Activated CD8-positive, alpha-beta memory T cell treated with anti-CD3 and anti-CD28 coated beads for 1 hour (primary cell): Measurements from ENCODE around the gene OLFM2.
"Not testable (repeated sequence)": the region's sequence is repeated elsewhere in the genome, so short reads cannot be mapped to it uniquely, and the experiment has no call there.

Source experiments
- DNase-seq, 2 donors: peaks; one replicate each; pipeline ENCODE4 v3.0.0-alpha.2; 2020; ENCODE audit warnings: low read depth in 1 of 2; ENCODE audit errors: extremely low read depth in 1 of 2

Gene OLFM2

DNA sequence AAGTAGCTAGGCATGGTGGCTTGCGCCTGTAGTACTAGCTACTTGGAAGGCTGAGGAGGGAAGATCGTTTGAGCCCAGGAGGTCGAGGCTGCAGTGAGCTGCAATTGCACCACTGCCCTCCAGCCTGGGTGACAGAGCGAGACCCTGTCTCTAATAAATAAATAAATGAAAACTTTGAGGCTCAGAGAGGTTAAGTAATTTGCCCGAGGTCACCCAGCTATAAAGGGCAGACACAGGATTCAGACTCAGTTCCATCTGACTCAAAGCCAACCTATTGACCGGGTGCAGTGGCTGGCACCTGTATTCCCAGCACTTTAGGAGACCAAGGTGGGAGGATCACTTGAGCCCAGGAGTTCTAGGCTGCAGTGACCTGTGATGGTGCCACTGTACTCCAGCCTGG lies 7.4 kb upstream of the OLFM2 start:
- DNase-seq = no peak

DNA sequence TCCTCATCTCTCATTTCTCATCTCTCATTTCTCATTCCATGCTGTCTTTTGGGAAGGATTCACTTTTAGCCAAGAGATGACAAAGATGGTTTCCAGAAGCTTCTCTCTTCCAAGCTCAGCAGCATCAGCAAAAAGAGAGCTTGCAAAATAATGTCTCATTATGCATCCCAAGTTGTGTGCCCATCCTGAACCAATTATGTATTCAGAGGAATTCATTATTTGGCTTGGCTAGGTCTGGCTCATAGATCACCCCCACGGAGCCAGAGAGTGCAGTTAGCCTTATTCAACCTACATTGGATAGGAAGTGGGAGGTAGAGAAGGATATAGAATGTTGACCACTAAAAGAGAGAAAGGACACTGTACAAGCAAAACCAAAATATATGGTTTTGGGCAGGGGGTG lies 5.4 kb upstream of the OLFM2 start:
- no peak for DNase-seq

DNA sequence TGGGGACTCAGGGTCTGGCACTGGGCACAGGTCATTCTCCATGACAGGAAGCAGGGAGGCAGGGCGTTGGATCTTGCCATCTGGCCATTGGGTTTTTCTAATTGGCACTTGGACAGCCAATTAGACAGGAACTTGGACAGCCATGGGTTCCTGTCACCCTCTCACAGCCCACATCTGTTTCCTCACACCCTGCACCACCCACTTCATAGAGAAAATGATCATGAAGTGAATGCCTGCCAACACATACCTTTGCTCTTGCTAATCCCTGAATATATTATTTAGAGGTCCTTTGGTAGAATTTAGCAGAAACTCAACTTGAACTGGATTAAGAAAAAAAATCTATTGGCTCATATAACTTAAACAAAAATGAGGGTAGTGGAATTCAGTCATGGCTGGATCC lies 4.9 kb upstream of the OLFM2 start:
- no peak for DNase-seq

DNA sequence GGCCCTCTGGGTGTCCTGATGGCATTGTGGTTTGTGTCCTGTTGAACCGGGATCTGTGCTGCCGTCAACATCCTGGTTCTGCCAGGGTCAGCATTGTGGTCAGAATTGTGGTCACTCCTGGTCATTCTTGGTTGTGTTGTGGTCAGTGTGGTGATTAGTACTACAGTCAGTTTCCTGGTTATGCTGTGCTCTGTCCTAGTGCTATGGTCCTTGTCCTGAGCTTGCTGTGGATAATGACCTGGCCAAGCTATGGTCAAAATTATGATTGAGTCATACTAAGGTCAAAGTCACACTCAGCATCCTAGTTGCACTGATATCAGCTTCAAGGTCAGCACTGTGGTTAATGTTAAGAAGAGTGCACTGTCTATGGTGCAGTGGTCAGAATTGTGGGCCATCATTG lies 4.5 kb upstream of the OLFM2 start:
- DNase-seq = no peak

DNA sequence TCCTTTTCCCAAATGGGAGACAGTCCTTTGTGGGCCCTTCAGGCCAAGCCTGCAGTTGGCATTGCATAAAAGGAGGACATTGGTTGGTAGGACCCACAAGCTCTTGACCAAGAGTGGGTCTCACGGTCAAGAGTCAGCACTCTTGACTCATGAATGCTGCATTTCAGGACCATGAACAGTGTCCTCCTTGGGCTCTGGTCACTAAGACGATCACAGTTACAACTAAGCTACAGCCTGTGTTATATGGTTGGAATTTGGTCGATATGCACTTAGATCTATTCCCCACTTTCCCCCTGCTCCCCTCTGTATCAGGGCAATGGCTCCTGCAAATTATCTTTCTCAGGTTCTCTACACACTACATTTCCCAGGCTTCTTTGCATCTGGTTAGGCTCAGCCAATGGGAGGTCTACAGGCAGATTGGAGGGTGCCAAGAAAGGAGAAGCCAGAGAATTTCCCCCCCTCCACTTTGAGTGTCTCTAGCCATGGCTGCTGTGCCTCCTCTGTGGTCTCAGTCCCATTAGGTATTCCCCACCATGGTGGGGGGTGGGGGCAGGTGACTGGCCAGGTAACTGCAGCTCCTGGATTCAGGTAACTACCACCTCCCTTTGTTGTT lies 3.1 kb upstream of the OLFM2 start:
- no peak for DNase-seq

DNA sequence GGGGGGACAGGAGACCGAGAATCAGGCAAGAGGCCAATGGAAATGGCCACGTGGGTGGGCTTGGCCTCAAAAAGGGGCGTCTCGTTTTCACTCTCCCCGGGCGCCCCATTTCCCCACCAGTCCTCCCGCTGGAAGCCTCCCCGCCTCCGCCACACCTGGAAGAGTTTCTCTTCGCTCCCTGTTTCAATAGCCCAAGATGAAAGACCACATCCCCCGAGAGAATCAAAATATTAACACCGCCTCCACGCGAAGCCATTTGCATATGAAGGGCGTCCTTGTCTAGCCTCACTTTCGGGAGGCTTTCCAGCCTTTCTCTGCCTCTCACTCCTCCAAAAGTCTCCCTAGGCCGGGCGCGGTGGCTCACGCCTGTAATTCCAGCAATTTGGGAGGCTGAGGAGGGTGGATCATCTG lies 691 bp upstream of the OLFM2 start:
- no peak for DNase-seq

DNA sequence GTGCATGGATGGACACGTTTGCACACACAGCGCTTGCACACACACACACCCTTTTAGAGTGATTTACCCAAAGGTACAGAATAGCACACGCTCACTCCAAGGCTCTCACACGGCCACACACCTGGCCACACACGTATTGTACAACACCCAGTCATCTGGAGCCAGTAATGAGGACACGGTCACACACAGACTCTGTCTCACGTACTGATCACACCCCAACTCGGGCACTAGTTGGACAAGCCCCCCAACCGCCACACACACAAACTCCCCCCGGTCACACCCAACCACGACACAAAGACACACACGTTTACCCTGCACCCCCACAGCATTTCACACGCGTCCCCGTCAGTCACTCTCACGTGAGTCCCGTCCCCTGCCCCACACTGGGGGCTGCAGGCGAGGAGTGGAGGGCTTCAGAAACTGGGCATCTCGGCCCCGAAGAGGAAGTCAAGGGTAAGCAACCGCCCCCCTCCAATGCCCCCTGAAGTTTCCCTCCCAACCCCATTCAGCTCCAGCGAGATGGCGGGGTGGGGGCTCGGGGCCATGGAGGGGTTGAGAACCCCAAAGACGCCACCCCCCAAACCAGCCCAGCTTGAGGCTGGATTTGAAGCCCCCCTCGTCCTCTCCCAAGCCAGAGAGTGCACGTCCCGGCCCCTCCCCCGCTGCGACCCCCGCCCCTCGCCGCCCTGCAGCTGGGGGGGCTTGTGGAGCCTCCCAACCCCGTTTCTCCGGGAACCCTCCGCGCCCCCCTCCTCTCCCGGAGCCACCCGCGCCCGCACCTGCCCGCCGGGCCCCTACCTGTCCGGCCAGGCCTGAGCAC lies 599 bp downstream of the OLFM2 start:
- no peak for DNase-seq

DNA sequence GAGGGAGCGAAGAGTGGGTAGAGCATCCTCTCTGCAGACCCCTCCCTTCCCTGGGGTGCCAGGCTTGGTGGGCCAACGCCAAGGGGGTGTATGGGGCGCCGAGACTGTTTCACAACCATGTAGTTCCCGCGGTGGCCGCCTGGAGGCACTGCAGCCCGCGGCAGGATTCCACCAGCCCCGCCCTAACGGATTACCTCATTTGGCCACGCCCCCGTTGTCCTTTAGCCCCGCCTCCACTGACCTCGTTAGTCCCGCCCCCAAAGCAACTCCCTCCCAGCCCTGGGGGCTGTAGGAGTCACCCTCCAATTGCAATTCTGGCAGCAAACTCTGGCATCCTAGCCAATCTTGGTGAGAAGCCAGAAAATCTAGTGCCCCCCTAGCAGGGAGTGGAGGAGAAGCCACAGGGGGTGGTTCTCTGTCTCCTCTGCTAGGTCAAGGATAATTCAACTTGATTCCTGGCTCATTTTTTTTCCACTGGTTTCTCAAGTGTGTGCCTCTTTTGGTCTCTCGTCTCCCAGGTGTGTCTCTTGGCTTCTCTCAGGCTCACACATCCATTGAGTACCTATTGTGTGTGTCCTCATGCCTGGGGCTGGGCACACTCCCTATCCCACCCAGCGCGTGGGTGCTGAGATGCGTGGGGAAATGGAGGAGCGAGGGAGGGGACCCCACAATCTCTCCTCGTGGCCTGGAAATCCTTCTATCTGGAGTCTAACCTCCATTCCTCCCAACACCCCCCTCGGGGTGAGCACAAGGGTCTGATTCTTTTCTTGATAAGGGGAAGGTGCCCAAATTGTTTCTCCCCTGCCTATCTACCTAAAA lies 2.0 kb downstream of the OLFM2 start:
- peak; percentile 63 to 75 for DNase-seq

DNA sequence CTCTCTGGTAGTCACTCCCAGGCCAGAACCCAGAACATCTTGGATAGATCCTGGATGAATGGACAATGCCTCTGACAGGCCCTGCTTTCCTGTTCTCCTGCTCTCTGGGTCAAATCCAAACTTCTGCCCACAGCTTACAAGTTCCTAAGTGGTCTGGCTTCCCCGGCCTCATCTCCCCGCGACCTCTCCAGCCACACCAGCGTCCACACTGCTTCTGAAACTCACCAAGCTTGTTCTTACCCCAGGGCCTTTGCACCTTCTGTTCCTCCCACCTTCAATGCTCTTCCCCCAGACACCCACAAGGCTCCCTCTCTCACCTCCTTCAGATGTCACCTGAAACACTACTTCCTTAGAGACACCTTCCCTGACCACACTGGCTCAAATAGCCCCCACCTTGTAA lies 3.5 kb downstream of the OLFM2 start:
- DNase-seq = no peak

DNA sequence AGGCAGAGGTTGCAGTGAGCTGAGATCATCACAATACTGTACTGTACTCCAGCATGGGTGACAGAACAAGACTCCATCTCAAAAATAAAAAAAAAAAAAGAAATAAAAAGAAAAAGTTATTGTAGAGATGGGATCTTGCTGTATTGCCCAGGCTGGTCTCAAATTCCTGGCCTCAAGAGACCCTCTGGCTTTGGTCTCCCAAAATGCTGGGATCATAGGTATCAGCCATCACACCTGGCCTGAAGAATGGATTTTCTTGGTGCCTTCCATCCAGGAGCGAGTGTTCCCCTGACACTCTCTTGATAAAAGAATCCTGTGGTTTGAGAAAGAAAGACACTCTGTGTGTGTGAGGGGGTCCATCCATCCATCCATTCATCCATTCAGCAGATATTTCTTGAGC lies 4.7 kb downstream of the OLFM2 start:
- DNase-seq = no peak

DNA sequence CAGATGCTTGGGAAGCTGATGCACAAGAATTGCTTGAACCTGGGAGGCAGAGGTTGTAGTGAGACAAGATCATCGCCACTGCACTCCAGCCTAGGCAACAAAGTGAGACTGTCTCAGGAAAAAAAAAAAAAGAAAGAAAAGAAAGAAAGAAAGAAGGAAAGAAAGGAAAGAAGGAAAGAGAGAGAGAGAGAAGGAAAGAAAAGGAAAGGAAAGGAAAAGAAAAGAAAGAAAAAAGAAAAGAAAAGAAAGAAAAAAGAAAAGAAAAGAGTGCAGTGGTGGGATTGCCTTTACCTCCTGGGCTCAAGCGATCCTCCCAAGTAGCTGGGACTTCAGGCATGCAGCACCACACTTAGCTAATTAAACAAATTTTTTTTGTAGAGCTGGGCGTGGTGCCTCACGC lies 12.9 kb downstream of the OLFM2 start:
- no peak for DNase-seq

DNA sequence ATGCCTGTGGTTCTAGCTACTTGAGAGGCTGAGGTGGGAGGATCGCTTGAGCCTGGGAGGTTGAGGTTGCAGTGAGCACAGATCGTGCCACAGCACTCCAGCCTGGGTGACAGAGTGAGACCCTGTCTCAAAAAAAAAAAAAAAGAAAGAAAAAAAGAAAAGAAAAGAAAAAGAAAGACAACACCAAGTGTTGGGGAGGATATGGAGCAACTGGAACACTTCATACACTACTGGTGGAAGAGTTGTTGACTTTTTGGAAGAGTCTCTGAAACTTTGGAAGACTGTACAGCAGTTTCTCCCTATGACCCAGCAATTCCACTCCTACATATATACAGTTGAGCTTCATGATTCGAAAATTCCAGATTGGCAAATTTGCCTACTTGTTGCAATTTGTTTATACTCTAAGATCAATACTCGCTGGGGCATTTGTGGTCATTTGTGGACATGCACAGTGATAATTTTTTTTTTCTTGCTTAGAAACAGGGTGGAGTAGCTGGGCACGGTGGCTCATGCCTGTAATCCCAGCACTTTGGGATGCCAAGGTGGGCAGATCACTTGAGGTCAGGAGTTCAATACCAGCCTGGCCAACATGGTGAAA lies 13.4 kb downstream of the OLFM2 start:
- DNase-seq = not testable (repeated sequence)

DNA sequence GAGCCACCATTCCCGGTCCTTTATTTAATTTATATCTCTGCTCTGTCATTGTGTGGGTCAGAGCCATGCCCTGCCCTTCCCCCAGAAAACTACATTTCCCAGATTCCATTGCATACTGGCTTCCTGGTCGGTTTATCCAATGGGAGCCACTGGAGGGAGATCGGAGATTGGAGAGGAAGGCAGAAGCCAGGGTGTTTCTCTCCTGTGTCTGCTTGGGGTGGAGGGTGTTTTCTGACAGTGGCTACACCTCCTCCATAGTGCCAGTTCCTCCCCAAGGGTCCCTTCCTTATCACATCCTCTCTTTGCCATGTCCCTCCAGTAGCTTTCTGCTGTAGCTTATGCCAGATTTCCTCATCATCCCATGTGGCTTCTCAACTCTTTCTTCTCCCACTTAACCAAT lies 19.0 kb downstream of the OLFM2 start:
- no peak for DNase-seq

DNA sequence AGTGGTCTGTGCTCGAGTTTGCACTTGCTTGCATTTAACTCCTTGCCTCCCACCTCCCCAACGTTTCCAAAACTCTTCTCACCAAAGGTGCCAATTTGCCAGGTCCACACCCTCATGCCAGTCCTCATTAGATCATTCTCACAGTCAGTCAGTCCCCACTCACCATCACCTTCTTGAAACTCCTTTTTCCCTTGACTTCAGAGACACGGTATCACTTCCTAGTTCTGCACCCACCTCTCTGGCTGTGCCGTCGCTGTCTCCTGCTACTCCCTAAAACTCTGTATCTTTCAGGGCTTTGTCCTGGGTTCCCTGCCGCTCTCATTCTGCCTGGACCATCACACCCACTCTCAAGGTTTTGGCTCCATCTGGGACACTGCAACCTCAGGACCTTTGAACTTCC lies 19.6 kb downstream of the OLFM2 start:
- DNase-seq = no peak

DNA sequence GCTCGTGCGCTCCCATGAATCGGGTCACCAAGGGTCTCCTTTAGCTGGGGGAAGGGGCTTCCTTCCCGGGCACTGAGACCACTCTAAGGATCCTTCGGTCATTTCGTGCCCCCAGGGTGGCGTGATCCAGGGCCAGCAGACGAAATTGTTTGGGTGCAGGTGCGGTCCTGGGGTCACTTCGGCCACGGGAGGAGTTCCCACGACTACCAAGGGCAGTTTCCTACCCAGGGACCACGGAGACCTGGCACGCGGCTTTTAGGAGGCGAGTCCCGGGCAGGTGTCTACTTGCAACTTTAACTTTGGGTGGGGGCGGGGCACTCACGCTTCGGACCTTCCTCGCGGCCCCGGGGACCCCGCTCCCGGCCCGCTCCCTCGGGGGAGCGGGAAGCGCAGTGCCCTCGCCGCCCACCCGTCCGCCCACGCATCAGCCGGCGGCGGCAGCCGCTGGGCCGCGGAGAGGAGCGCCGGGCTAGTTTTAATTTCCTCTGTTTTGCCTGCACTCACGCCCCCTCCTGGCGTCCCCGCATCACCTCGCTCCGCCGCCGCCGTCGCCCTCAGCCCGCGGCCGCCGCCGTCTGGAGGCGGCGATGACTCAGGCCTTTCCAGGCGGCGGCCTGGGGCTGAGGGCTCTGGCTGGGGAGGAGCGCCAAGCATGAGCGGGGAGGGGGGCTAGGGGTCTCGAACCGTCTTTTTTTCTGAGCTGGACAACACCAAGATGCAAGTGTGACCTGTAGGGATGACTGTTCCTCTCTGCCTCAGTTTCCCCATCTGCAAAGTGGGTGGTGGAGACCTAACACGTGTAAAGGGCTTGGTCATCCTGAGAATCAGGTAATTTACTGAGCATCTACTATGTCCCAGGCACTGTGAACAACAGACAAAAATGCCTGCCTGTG lies 21.8 kb downstream of the OLFM2 start:
- peak; percentile 56 to 74 for DNase-seq

DNA sequence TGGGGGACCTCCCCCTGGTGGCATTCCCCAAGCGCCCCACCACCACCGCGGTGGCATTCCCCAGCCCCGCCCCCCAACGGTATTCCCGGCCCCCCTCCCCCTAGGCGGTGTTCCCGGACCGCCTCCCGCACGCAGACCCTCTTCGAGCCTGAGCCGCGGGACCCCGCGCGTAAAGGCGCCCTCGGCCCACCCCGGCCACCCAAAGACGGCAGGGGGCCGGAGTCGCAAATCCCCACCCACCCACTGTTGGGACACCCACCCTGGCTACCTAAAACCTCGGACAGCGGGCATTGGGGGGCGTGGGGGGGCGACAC lies 22.4 kb downstream of the OLFM2 start:
- DNase-seq = no peak

DNA sequence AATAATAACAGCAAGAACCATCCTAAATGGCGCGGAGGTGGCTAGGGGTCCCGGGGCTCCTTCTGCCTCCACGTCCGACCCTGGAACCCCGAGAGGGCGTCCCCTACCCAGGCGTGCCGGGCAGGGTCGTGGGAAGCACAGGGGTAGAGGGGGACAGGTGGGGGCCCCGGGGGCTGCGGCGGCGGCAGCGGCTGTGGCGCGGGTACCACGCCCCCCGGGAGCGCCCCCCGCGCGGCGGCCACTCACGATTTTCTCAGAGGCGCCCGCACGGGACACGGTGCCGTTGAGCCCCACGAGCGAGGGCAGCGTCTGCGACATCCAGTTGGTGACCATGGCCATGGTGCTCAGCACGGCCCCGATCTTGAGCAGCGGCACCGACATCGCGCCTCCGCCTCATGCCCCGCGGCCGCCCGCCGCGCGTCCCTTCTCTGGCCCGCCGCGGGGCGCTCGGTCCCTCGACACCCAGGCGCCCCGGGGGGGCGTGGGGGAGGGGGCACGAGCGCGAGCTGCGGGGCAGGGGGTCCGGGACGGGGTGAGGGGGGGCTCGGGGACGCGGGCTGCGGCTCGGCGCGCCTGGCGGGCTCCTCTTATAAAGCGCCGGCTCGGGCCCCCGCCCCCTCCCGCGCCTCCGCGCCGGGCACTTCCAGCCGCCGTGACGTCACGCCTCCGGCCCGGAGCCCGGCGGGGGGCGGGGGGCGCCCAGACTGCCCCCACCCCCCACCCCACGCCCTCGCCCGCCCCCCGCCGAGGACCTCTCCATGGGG lies 22.9 kb downstream of the OLFM2 start:
- DNase-seq = no peak

DNA sequence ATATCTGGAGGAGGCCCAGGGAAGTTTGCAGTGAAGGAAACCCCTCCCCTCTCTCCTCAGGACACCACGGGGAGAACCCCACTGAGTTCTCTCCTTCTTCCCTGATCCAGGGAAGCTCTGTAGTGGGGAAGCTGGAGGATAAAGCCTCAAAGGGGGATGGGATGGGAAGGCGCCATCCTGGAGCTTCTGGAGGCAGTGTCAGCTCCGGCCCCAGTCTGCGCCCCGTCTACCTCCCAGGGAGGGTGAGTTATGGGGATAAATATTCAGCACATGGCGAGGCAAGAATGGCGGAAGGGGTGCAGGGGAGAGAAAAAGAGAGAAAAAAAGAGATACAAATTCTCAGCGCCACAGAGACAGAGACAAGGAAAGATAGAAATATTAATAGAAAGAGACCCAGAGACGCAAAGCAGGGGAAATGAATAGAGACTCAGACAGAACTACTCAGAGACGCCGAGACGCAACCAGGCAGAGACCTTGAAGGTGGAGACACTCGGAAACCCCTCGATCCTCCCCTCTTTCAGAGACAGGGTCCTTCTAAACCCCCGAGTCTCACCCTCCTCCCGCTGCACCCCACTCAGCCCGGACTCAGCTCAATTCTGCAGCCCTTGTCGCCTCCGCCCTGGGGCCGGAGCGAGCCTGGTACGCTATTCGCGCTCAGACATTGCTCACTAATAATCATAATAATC lies 23.6 kb downstream of the OLFM2 start:
- no peak for DNase-seq

DNA sequence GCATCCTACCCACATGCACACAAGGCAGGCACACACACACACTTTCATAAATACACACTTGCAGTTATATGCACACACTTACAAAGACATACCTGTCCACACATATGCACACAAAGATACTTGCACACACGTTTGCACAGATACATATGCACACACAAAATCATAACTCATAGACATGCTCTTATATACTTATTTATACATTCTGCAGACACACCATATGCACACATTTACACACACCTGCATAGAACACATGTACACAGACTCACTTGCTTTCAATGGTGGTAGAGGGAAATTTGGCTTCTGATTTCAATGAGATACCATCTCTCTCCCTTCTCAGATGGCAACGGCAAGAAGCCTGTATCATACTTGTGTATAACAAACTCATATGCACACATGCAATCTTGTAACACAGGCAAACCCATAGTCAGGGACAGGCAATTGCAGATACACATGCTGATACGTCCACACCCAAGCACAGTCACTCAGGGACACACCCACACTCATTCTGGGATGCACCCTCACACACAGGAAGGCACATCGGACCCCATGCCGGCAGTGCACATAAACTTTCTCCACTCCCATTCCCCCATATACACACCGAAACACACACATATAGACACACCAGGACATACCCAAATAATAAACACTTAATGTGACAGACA lies 24.7 kb downstream of the OLFM2 start:
- DNase-seq = no peak
